ENCODE results near the gene NECTIN1. TPM values are rescaled to one million over a fixed set of nuclear protein-coding genes. Genes with fewer than 3 reads are reported as not detected.

NECTIN1 gene
- total RNA-seq, 2 experiments from 2014 or later, result 2.5 to 3.4 TPM

DNA sequence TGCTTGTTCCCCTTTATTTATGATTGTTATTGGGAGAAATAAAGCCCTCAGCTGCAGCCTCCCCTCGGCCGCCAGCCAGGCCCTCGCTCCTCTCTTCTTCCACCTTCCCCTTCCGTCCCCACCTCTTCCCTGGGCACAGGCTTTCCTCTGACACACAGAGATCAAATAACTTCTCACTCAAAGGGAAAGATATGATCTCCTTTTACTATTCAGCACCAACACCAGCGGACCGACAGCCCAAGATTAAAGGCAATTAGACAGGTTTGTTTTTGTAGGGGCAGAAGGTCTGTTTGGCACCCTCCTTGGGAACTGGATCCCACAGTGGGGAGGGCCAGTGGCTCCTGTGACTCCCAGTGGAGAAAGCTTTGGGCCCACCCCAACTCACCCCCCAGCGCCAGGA, 23.0 kb downstream of the NECTIN1 start:
- ChIA-PET POLR2A (no interaction called here), CTCF (no interaction called here)
- intact Hi-C loops (cut with DNase I, micrococcal nuclease), result no loop called here

DNA sequence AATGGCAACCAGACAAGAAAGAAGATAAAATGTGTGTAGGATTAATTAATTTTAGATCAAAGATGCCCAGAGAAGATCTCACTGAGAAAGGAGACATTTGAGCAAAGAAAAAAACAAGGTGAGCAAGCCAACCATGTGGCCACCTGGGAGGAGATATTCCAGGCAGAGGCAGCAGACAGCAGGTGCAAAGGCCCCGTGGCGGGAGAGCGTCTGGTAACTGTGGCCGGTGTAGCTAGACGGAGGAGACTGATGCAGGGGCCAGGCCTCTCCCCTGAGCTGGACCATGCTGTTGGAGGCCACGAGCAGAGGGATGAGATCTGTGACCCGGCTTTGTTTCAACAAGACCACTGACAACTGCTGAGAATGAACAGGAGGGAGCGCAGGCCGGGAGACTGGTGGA, 23.6 kb downstream of the NECTIN1 start:
- no peak overlapping the region for H3K4me3 Mint-ChIP-seq
- H3K9me3 ChIP-seq (ENCODE audit: control insufficient read depth in 1 of 2, insufficient read depth in 1 of 2, low read length in 2 of 2), result peaks cover 0 to 3% of the 10 kb centered on the region in 2 experiments
- H3K36me3 Mint-ChIP-seq (ENCODE audit: low read depth), result no peaks in the 10 kb centered on the region
- intact Hi-C loops (cut with DNase I, micrococcal nuclease), result no loop called here
- no peaks in the 10 kb centered on the region for H3K9me3 Mint-ChIP-seq
- no peak overlapping the region for H3K4me3 ChIP-seq (ENCODE audit: low read length)
- no peaks in the 10 kb centered on the region for H3K4me1 ChIP-seq (ENCODE audit: insufficient read depth, low read length)
- peaks cover 0 to 11% of the 10 kb centered on the region in 2 experiments for H3K27me3 ChIP-seq (ENCODE audit: control insufficient read depth in 1 of 2, insufficient read depth in 2 of 2, low read length in 2 of 2)
- TF ChIP-seq, protein P1, sequence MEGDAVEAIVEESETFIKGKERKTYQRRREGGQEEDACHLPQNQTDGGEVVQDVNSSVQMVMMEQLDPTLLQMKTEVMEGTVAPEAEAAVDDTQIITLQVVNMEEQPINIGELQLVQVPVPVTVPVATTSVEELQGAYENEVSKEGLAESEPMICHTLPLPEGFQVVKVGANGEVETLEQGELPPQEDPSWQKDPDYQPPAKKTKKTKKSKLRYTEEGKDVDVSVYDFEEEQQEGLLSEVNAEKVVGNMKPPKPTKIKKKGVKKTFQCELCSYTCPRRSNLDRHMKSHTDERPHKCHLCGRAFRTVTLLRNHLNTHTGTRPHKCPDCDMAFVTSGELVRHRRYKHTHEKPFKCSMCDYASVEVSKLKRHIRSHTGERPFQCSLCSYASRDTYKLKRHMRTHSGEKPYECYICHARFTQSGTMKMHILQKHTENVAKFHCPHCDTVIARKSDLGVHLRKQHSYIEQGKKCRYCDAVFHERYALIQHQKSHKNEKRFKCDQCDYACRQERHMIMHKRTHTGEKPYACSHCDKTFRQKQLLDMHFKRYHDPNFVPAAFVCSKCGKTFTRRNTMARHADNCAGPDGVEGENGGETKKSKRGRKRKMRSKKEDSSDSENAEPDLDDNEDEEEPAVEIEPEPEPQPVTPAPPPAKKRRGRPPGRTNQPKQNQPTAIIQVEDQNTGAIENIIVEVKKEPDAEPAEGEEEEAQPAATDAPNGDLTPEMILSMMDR (IDR thresholded peaks at IDR 0.05), result no peak
- no peak overlapping the region for H3K27ac ChIP-seq (ENCODE audit: low read depth in 1 of 2, low read length in 2 of 2)
- no peaks in the 10 kb centered on the region for H3K4me1 Mint-ChIP-seq (ENCODE audit: low read depth)
- DNase-seq, result no peak
- no peak for ATAC-seq (ENCODE audit: poor library complexity)
- peaks cover 23% of the 10 kb centered on the region for H3K27me3 Mint-ChIP-seq
- no peaks in the 10 kb centered on the region for H3K36me3 ChIP-seq (ENCODE audit: insufficient read depth, low read length)
- ChIA-PET POLR2A (no interaction called here), CTCF (no interaction called here)
- H3K27ac Mint-ChIP-seq, result no peak overlapping the region

More for the DNA sequence above, 23.0 kb downstream of the NECTIN1 start:
- Mint-ChIP-seq H3K9me3 (no peaks in the 10 kb centered on the region), H3K4me3 (no peak overlapping the region), H3K27me3 (peaks cover 27% of the 10 kb centered on the region), H3K4me1 (ENCODE audit: low read depth) (no peaks in the 10 kb centered on the region), H3K27ac (no peak overlapping the region), H3K36me3 (ENCODE audit: low read depth) (no peaks in the 10 kb centered on the region)
- no peak overlapping the region for H3K4me3 ChIP-seq (ENCODE audit: low read length)
- ATAC-seq (ENCODE audit: poor library complexity) (no peak), DNase-seq (no peak)
- H3K36me3 ChIP-seq (ENCODE audit: insufficient read depth, low read length), result no peaks in the 10 kb centered on the region
- peaks cover 0 to 11% of the 10 kb centered on the region in 2 experiments for H3K27me3 ChIP-seq (ENCODE audit: control insufficient read depth in 1 of 2, insufficient read depth in 2 of 2, low read length in 2 of 2)
- H3K9me3 ChIP-seq (ENCODE audit: control insufficient read depth in 1 of 2, insufficient read depth in 1 of 2, low read length in 2 of 2), result peaks cover 0 to 3% of the 10 kb centered on the region in 2 experiments
- H3K27ac ChIP-seq (ENCODE audit: low read depth in 1 of 2, low read length in 2 of 2), result no peak overlapping the region
- no peaks in the 10 kb centered on the region for H3K4me1 ChIP-seq (ENCODE audit: insufficient read depth, low read length)
- TF ChIP-seq, protein P1 (IDR thresholded peaks at IDR 0.05), result no peak

- Histone ChIP-seq H3K4me1 (ENCODE audit: insufficient read depth, low read length) (no peaks in the 10 kb centered on the region), H3K4me3 (ENCODE audit: low read length) (no peak overlapping the region), H3K27me3 (ENCODE audit: control insufficient read depth in 1 of 2, insufficient read depth in 2 of 2, low read length in 2 of 2) (peaks cover 0 to 10% of the 10 kb centered on the region in 2 experiments), H3K36me3 (ENCODE audit: insufficient read depth, low read length) (no peaks in the 10 kb centered on the region), H3K9me3 (ENCODE audit: control insufficient read depth in 1 of 2, insufficient read depth in 1 of 2, low read length in 2 of 2) (peaks cover 0 to 1% of the 10 kb centered on the region in 2 experiments), H3K27ac (ENCODE audit: low read depth in 1 of 2, low read length in 2 of 2) (no peak overlapping the region)
- ATAC-seq (ENCODE audit: poor library complexity) (no peak), DNase-seq (no peak)
- Mint-ChIP-seq H3K4me3 (no peak overlapping the region), H3K36me3 (ENCODE audit: low read depth) (no peaks in the 10 kb centered on the region), H3K27ac (no peak overlapping the region), H3K27me3 (peaks cover 18% of the 10 kb centered on the region), H3K4me1 (ENCODE audit: low read depth) (no peaks in the 10 kb centered on the region), H3K9me3 (no peaks in the 10 kb centered on the region)
- POLR2A ChIA-PET, result no interaction called here
- CTCF ChIA-PET, result no interaction called here
- TF ChIP-seq, protein P1 (IDR thresholded peaks at IDR 0.05), result no peak
- intact Hi-C loops (cut with DNase I, micrococcal nuclease), result no loop called here
Observed at GRCh38 chr11:119704849-119705248, 24.2 kb downstream of the NECTIN1 start.

Data from CD4-positive, alpha-beta T cell (primary cell).